ENCODE results near the gene USF2. TPM values are rescaled to one million over a fixed set of nuclear protein-coding genes. Genes with fewer than 3 reads are reported as not detected.
A peak's percentile ranks its signal among the peaks of the same experiment; 100 is the strongest.

Gene USF2
- total RNA-seq, 2 donors from 2014 or later = 90.4 to 143 TPM

DNA sequence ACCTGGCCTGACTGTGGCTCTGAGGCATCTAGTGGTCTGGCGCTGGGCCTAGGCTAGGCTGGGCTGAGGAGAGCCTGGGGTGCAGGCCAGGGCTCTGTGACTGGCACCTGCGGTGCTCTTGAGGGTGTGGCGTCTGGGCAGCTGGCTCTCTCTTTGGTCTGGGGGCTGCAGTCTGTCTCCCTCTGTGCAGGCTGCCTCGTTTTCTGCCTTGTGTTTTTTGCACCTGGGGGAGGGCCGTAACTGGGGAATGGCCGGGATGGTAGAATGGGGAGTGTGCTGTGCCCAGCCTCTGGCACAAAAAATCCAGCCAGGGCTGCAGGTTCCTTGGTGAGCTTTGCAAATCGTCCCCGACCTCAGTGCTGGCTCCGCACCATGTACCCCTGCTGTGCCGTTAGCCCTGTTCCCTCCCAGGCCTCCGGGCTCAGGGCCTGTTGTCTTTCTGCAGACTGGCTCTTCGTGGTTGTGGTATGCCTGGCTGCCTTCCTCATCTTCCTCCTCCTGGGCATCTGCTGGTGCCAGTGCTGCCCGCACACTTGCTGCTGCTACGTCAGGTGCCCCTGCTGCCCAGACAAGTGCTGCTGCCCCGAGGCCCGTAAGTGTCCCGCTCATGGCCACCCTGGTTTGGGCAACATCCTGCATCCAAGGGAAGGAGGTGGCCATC is 6.5 kb upstream of the USF2 start:
- DNase-seq (ENCODE audit: low spot score) = no peak
- Histone ChIP-seq H3K4me1 (ENCODE audit: control insufficient read depth in 1 of 2, low read depth in 2 of 2) (peaks cover 15 to 22% of the 10 kb centered on the region in 2 donors), H3K27me3 (replicated peaks; ENCODE audit: insufficient read depth) (no peaks in the 10 kb centered on the region), H3K36me3 (no peaks in the 10 kb centered on the region), H3K9me3 (no peaks in the 10 kb centered on the region), H3K4me3 (no peak overlapping the region), H3K27ac (no peak overlapping the region)
- TF ChIP-seq, protein P1, sequence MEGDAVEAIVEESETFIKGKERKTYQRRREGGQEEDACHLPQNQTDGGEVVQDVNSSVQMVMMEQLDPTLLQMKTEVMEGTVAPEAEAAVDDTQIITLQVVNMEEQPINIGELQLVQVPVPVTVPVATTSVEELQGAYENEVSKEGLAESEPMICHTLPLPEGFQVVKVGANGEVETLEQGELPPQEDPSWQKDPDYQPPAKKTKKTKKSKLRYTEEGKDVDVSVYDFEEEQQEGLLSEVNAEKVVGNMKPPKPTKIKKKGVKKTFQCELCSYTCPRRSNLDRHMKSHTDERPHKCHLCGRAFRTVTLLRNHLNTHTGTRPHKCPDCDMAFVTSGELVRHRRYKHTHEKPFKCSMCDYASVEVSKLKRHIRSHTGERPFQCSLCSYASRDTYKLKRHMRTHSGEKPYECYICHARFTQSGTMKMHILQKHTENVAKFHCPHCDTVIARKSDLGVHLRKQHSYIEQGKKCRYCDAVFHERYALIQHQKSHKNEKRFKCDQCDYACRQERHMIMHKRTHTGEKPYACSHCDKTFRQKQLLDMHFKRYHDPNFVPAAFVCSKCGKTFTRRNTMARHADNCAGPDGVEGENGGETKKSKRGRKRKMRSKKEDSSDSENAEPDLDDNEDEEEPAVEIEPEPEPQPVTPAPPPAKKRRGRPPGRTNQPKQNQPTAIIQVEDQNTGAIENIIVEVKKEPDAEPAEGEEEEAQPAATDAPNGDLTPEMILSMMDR (IDR thresholded peaks at IDR 0.05) = no peak
- no peak for ATAC-seq (ENCODE audit: insufficient number of reproducible peaks, low FRiP score, low read depth)

DNA sequence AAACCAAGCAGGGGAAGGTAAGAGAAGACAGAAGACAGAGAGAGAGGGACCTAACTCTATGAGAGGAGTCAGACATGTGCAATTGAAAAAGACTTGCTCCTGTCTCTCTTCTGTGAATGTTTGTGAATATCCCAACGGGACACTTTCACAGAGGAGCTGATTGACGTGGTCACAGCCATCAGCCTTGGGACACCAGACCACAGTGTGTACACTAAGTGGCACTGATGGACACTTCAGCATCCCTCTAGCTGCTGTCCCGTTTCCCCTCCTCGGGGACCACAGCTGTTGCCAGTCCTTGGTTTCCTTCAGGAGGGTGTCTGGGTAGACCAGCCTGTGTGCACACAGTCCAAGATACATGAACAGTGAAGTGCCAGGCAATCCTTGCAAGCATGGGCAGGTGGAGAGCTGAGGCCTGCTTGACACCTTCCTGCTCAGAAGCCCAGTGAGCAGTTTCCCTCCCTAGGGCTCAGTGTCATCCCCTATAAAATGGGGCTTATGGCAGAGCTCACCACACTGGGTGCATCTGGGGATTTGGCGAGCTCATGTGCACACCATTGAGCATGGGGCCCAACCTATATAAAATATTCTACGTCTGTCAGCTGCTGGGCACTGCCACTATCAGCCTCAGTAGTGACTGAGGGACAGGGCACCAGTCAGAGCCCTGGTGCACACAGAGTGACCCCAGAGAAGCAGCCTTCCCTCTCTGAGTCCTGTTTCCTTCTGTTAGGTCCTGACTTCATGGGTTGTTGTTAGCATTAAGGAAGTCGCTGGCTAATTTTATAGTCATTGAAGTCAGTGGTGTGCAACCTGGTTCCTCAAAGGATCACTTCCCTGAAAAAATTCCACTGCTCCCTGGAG is 4.3 kb upstream of the USF2 start:
- DNase-seq (ENCODE audit: low spot score) (no peak), ATAC-seq (ENCODE audit: insufficient number of reproducible peaks, low FRiP score, low read depth) (no peak)
- TF ChIP-seq, protein P1 (IDR thresholded peaks at IDR 0.05) = no peak
- Histone ChIP-seq H3K27ac (no peak overlapping the region), H3K36me3 (no peaks in the 10 kb centered on the region), H3K4me1 (ENCODE audit: control insufficient read depth in 1 of 2, low read depth in 2 of 2) (peaks cover 15 to 22% of the 10 kb centered on the region in 2 donors), H3K27me3 (replicated peaks; ENCODE audit: insufficient read depth) (no peaks in the 10 kb centered on the region), H3K9me3 (no peaks in the 10 kb centered on the region), H3K4me3 (no peak overlapping the region)

DNA sequence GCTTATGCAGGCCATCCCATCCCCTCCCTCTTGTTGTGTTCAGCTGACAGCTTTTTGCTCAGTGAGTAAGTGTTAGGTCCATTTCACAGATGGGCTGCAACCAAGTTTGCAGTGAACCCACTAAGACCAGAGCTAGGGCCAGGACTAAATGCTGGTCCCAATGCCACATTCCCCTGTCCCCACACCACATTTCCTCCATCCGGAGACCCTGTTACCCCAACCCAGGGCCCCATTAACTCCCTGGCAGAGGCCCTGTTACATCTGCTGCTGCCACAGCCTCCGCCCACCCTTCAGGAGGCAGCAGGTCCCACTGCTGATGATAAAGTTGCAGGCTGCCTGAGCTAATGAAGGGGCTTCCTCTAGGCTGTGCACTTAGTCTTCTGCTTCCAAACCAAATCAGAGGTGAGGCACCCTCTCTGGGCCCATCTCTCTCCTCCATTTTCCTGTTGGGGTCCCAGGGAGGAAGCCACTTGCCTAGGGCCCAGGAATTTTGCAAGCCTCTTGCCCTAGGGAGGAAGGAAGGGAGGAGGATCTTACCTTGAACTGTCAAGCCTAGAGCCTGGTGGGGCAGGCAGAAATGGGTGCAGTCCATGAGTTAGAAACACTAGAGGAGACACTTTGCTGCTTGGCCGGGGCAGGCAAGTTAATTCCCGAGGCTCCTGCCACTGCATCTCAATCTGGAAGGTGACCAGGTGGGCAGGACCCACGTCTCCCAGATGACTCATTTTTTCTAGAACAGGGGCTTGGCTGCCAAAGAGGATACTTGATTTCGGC is 3.4 kb upstream of the USF2 start:
- H3K4me3 ChIP-seq = no peak overlapping the region
- H3K27ac ChIP-seq = peak overlapping the region in 1 of 2 donors; percentile 1
- H3K9me3 ChIP-seq = no peaks in the 10 kb centered on the region
- no peaks in the 10 kb centered on the region for H3K27me3 ChIP-seq (replicated peaks; ENCODE audit: insufficient read depth)
- no peak for DNase-seq (ENCODE audit: low spot score)
- no peaks in the 10 kb centered on the region for H3K36me3 ChIP-seq
- ATAC-seq (ENCODE audit: insufficient number of reproducible peaks, low FRiP score, low read depth) = no peak
- H3K4me1 ChIP-seq (ENCODE audit: control insufficient read depth in 1 of 2, low read depth in 2 of 2) = peaks cover 20 to 29% of the 10 kb centered on the region in 2 donors
- TF ChIP-seq, protein P1 (IDR thresholded peaks at IDR 0.05) = no peak

DNA sequence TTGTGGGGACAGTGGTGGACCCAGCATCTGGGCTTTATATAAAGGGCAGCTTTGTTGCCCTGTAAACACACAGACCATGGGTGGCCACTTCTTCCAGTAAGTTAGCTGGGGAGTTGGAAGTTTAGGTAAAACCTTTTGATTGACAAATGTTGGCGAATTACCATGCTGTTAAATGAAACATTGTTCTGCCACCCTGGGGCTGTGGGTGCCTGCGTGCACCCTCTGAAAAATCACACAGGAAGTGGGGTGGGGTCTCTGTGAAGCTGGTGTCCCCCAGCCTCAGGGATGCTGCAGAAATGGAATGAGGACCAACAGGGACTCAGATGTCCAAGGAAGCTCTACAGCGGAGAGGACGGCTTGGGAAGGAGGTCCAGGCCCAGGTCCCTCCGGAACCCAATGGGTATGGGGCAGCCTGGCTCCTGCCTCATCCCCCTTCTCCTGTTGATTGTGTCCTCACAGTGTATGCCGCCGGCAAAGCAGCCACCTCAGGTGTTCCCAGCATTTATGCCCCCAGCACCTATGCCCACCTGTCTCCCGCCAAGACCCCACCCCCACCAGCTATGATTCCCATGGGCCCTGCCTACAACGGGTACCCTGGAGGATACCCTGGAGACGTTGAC is 2.8 kb upstream of the USF2 start:
- Histone ChIP-seq H3K27ac (peak overlapping the region; percentile 1 to 87), H3K4me1 (ENCODE audit: control insufficient read depth in 1 of 2, low read depth in 2 of 2) (peaks cover 21 to 33% of the 10 kb centered on the region in 2 donors), H3K36me3 (peaks cover 5% of the 10 kb centered on the region), H3K9me3 (no peaks in the 10 kb centered on the region), H3K27me3 (replicated peaks; ENCODE audit: insufficient read depth) (no peaks in the 10 kb centered on the region), H3K4me3 (no peak overlapping the region)
- ATAC-seq (ENCODE audit: insufficient number of reproducible peaks, low FRiP score, low read depth) (no peak), DNase-seq (ENCODE audit: low spot score) (no peak)
- TF ChIP-seq, protein P1 (IDR thresholded peaks at IDR 0.05) = no peak

Data from thoracic aorta (tissue), 2 donors.